T-helper 1 cell (primary cell): Measurements from ENCODE around the gene CASKIN2.

ENCODE experiments used
- DNase-seq, 5 donors: peaks; one replicate each; pipeline ENCODE4 v3.0.0-alpha.2; 2012 to 2020

CASKIN2 gene

GRCh38 chr17:75548813-75549212 lies 33.5 kb upstream of the CASKIN2 start:
- no peak for DNase-seq

GRCh38 chr17:75547091-75547490 lies 31.8 kb upstream of the CASKIN2 start:
- no peak for DNase-seq

- no peak for DNase-seq
These were observed 30.8 kb upstream of the CASKIN2 start for GRCh38 chr17:75546181-75546580.

- DNase-seq = no peak
These were observed 28.9 kb upstream of the CASKIN2 start for GRCh38 chr17:75544250-75544649.

GRCh38 chr17:75542728-75543336 lies 27.5 kb upstream of the CASKIN2 start:
- DNase-seq = no peak

GRCh38 chr17:75542229-75542628 lies 26.9 kb upstream of the CASKIN2 start:
- no peak for DNase-seq

- no peak for DNase-seq
These were observed 25.7 kb upstream of the CASKIN2 start for GRCh38 chr17:75540923-75541503.

- DNase-seq = no peak
These were observed 24.8 kb upstream of the CASKIN2 start for GRCh38 chr17:75539967-75540729.

GRCh38 chr17:75536366-75536765 lies 21.0 kb upstream of the CASKIN2 start:
- DNase-seq = no peak

- no peak for DNase-seq
These were observed 20.5 kb upstream of the CASKIN2 start for GRCh38 chr17:75535871-75536270.

GRCh38 chr17:75535119-75535537 lies 19.8 kb upstream of the CASKIN2 start:
- peak in 3 of 5 donors; percentile 24 to 89 (median 35) for DNase-seq

- DNase-seq = no peak
These were observed 16.4 kb upstream of the CASKIN2 start for GRCh38 chr17:75531721-75532072.

- DNase-seq = no peak
These were observed 15.7 kb upstream of the CASKIN2 start for GRCh38 chr17:75530837-75531720.

GRCh38 chr17:75526555-75527270 lies 11.4 kb upstream of the CASKIN2 start:
- DNase-seq = no peak

GRCh38 chr17:75525806-75526554 lies 10.6 kb upstream of the CASKIN2 start:
- no peak for DNase-seq

GRCh38 chr17:75524970-75525805 lies 9.9 kb upstream of the CASKIN2 start, which contains the start of gene LLGL2:
TSS of gene LLGL2 (plus strand) at chr17:75525697. CDS start at chr17:75543427, 17,730 bp downstream.
- peak; percentile 76 to 91 (median 82) for DNase-seq

- DNase-seq = no peak
These were observed 9.1 kb upstream of the CASKIN2 start for GRCh38 chr17:75524269-75524969.

- no peak for DNase-seq
These were observed 8.3 kb upstream of the CASKIN2 start for GRCh38 chr17:75523647-75524046.

- DNase-seq = no peak
These were observed 6.8 kb upstream of the CASKIN2 start for GRCh38 chr17:75521951-75522727.
